ES-I3 (cell line): Measurements from ENCODE around the gene MTHFD1.

ENCODE experiments used
- H3K36me3 ChIP-seq: 2 replicates; pipeline ENCODE4 v1.6.1; 2013; ENCODE audit warnings: mild to moderate bottlenecking, low read length, control low read depth, moderate library complexity; ENCODE audit not compliant: insufficient read depth
- H3K4me1 ChIP-seq: 2 replicates; pipeline ENCODE4 v1.6.1; 2013; ENCODE audit warnings: mild to moderate bottlenecking, control low read depth, low read length; ENCODE audit not compliant: insufficient read depth
- H3K9ac ChIP-seq: 2 replicates; pipeline ENCODE4 v1.6.1; 2013; ENCODE audit warnings: low read depth, mild to moderate bottlenecking, low read length, moderate library complexity
- H3K9me3 ChIP-seq: 2 replicates; pipeline ENCODE4 v1.6.1; 2013; ENCODE audit warnings: mild to moderate bottlenecking, low read length, moderate library complexity; ENCODE audit not compliant: control insufficient read depth, insufficient read depth

The MTHFD1 gene

DNA sequence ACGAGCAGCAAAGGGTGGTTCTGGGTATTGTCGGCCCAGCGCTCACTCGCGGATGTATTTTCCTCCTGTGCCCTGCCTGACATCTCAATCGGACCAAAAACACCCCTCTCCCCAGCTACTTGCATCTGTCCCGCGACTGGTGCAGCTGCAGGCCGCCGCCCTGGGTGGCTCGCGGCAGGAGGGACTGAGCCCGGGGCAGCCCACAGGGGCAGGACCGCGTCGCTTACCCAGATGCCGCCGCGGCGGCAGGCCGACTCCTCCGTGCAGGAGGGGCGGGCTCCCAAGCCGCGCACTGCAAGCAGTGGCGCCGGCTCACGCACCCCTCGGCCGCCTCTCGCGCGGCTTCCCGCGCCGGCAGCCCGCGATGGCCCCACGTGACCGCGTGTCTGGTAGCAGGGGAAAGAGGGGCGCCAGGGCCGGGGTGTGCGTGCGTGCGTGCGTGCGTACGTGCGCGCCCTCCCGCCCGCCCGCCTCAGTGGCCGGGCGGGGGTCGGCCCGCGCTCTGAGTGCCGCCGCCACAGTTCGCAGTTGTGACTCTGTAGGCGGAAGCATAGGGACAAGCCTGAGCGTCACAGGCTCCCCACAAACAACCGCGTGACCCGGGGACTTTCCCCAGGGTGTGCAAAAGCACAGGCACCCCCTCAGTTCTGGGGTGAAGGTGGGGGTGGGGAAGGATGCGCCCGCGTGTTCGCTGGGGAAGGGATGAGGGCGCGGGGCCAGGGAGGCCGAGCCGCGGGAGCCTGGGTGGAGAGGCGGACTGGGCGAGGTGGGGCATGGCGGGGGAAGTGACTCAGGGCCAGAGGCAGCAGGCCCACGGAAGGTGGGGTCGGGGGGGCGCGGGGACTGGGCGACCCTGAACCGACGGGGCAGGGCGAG lies 115.5 kb downstream of the MTHFD1 start, which contains the start of gene ZBTB25:
Gene ZBTB25, minus strand, starts transcription at position 405 of the 876 bp plus-strand sequence. CDS start 13,305 bp downstream, outside the sequence.
- H3K4me1 ChIP-seq: peaks cover 18% of the 10 kb centered on the region
- no peaks in the 10 kb centered on the region for H3K36me3 ChIP-seq
- H3K9me3 ChIP-seq: no peaks in the 10 kb centered on the region
- peak within 1 kb of the TSS; percentile 68 for H3K9ac ChIP-seq

DNA sequence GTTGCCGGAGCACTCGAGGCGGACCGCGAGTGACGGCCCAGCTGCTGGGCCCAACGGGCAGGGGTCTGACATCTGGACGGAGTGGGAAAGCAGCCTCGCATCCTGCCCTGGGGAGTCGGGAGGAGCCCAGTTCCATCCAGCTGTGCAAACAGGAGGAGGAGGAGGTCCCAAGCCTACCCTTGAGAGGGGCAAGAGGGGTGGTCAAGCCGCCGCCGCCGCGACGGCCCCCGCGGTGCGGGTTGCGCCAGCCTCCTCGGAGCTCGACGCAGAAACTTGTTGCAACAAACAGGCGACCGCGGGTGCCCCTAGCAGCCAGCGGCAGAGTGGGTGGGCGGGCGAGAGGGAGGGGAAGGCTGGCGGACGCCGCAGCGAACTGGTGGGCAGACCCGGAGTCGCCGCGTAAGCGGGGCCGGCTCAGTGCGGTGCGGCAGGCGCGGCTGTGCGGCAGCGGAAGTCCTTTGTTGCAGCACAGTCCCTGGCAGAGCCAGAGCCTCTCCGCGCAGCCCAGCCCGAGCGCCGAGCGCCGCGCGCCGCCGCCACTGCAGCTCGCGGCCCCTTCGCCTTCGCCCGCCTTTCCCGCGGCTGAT lies 116.2 kb downstream of the MTHFD1 start, which contains the start of gene ZBTB1:
Gene ZBTB1, plus strand, starts transcription at position 461 of the 587 bp plus-strand sequence. CDS start 16,735 bp downstream, outside the sequence.
- Histone ChIP-seq H3K4me1 (peaks cover 21% of the 10 kb centered on the region), H3K9me3 (no peaks in the 10 kb centered on the region), H3K9ac (peak within 1 kb of the TSS; percentile 68), H3K36me3 (no peaks in the 10 kb centered on the region)

DNA sequence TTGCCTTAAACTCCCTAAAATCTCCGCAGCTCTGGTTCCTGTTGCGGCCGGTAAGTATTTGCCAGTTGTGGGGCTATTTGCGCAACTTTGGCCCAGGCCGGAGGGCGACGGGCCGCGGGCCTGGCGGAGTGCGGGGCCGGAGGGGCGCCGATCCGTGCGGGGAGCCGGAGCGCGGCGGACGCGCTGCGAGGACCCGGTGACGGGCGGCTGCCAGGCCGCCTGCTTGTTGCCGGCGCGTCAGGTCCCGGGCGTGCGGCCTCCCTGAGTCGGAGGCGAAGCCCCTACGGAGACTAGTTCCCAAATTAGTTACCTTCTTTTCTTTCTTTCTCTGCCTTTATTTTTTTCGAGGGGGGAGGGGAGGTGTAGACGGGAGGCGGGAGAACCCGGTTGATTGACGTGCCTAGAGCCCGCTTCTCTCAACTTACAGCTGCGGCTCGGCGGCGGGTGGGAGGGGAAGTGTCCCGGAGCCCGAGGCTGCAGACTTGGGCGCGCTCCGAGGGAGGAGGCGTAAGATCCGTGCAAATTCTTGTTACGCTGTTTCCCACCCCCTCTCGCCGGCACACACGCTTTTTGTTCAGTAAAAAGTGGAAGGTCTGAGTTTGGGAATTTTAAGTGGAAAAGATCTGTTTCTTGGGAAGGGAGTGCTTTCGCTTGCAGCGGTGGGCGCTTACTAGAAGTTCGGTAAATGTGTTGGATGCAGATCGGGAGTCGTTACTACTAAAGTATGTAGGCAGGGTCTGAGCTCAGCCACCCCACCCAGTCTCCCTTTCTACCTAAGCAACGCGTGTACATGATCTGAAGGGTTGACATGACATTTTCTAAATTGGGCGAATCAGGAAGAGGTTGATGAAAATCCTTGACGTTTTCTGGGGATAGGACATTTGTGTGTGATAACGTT lies 117.0 kb downstream of the MTHFD1 start:
- Histone ChIP-seq H3K9ac (peak overlapping the region; percentile 68), H3K4me1 (peaks cover 21% of the 10 kb centered on the region), H3K9me3 (no peaks in the 10 kb centered on the region), H3K36me3 (no peaks in the 10 kb centered on the region)

DNA sequence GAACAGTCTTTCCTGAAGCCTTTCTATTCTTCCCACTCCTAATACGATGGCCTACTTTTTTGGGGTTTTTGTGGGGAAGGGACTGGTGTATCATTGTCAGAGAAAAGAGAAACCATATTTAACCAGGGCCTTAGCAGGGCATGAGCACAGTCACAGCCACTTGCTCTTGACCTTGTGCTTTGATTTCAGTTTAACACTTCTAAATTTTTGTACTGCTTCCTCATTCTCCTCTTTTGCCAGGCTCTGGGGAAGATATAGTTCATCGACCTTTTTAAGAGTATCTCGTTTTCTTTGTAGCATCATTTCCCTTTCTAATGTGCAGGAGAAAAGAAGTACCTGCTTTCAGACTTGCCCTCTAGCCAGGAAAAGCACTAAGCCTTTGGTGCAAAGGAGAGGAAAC lies 118.6 kb downstream of the MTHFD1 start:
- H3K9me3 ChIP-seq: no peaks in the 10 kb centered on the region
- peaks cover 24% of the 10 kb centered on the region for H3K4me1 ChIP-seq
- H3K9ac ChIP-seq: no peak overlapping the region
- H3K36me3 ChIP-seq: no peaks in the 10 kb centered on the region

DNA sequence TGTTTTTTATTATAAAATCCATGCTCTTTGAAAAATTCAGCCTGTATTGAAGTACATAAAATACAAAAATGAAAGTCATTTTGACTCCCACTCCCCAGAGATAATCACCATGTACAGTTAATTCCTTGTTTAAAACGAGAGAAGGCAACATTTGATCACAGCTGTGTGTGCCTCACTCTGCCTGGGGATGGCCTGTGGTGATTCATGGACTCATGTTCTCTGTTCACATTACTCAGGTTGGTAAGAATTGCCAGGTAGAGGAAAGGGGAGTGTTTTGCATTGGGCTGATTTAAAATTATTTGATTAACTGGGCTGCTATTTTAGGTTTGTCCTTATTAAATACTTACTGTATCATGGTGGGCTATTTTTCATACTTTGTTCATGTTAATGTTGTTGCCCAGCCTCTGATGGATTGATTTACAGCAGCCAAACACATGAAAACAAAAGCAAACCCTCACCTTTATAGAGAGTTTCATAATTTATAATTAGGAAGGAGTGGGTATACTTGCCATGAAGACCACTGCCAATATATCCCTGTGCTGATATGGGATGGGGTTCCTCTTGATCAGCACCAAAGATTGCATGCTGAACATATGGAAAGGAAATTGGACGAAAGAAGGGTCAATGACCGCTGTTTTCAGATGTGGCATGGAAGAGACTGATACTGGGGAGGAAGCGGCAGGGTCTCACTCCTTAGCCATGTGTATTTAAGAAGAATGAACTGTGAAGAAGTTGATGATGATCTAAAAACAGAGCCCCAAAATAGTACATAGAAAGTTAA lies 119.4 kb downstream of the MTHFD1 start:
- Histone ChIP-seq H3K4me1 (peaks cover 16% of the 10 kb centered on the region), H3K9me3 (no peaks in the 10 kb centered on the region), H3K9ac (no peak overlapping the region), H3K36me3 (no peaks in the 10 kb centered on the region)

DNA sequence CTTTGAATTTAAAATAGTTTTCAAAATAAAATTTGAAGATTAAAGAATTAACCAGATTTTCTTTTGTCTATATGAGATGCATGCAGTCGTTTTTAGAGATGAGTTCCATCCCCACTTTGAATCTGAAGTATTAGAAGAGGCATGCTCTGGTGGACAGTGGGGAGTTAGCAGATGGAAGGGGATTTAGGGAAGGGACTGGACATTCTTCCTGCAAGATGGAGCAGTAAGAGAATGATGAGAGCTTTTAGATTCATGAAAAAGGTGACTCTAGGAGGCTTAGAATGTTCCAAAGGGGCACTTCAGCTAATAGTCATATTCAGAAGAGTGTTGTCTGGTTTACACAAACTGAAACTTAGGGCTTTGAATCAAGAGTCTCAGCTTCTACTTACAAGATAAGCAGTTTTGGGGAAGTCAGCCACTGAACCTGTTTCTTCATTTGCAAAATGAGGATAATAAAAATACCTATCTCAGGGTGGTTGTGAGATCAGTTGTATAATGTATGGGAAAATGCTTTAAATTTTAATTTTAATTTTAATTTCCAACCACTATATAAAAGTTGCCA lies 120.1 kb downstream of the MTHFD1 start:
- H3K9ac ChIP-seq: no peak overlapping the region
- peaks cover 14% of the 10 kb centered on the region for H3K4me1 ChIP-seq
- no peaks in the 10 kb centered on the region for H3K9me3 ChIP-seq
- H3K36me3 ChIP-seq: no peaks in the 10 kb centered on the region

DNA sequence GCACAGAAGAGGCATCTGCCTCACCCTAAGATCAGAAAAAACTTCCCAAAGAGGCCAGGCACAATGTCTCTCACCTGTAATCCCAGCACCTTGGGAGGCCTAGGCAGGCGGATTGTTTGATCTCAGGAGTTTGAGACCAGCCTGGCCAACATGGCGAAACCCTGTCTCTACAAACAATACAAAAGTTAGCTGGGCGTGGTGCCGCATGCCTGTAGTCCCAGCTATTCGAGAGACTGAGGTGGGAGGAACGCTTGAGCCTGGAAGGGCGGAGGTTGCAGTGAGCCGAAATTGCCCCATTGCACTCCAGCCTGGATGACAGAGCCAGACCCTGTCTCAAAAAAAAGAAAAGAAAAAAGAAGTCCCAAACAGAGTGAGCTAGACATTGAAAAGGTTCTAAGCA lies 120.9 kb downstream of the MTHFD1 start:
- no peaks in the 10 kb centered on the region for H3K36me3 ChIP-seq
- H3K9me3 ChIP-seq: no peaks in the 10 kb centered on the region
- peaks cover 14% of the 10 kb centered on the region for H3K4me1 ChIP-seq
- H3K9ac ChIP-seq: no peak overlapping the region
